NCI-H2029 (cell line): ENCODE results near the gene SCLY.
"Not testable (repeated sequence)": the region's sequence is repeated elsewhere in the genome, so short reads cannot be mapped to it uniquely, and the experiment has no call there.

ENCODE experiments used
- DNase-seq: peaks from one replicate; lab custom pipeline; 2025; lab: John Stamatoyannopoulos, UW

SCLY gene

GRCh38 chr2:238113611-238114010 is 52.8 kb downstream of the SCLY start:
- no peak for DNase-seq

GRCh38 chr2:238114331-238114841 is 53.6 kb downstream of the SCLY start:
- no peak for DNase-seq

- DNase-seq = no peak
Observed at GRCh38 chr2:238114851-238115660, 54.3 kb downstream of the SCLY start.

- DNase-seq = not testable (repeated sequence)
Observed at GRCh38 chr2:238115709-238116108, 54.9 kb downstream of the SCLY start.

- no peak for DNase-seq
Observed at GRCh38 chr2:238116298-238117198, 55.7 kb downstream of the SCLY start.

- DNase-seq = no peak
Observed at GRCh38 chr2:238117199-238118154, 56.7 kb downstream of the SCLY start.

GRCh38 chr2:238119756-238120462 is 59.1 kb downstream of the SCLY start:
- no peak for DNase-seq

- no peak for DNase-seq
Observed at GRCh38 chr2:238120463-238121298, 59.9 kb downstream of the SCLY start.

GRCh38 chr2:238121511-238122286 is 60.9 kb downstream of the SCLY start:
- DNase-seq = no peak

GRCh38 chr2:238122287-238123217 is 61.8 kb downstream of the SCLY start:
- no peak for DNase-seq

GRCh38 chr2:238123218-238123971 is 62.6 kb downstream of the SCLY start:
- DNase-seq = no peak

GRCh38 chr2:238123991-238124470 is 63.2 kb downstream of the SCLY start:
- DNase-seq = no peak

GRCh38 chr2:238124488-238125126 is 63.8 kb downstream of the SCLY start:
- no peak for DNase-seq

GRCh38 chr2:238125127-238125885 is 64.5 kb downstream of the SCLY start:
- DNase-seq = no peak

GRCh38 chr2:238126338-238126737 is 65.5 kb downstream of the SCLY start:
- DNase-seq = no peak

GRCh38 chr2:238126775-238127164 is 66.0 kb downstream of the SCLY start:
- no peak for DNase-seq
